Colonic mucosa (tissue), 4 donors: Measurements from ENCODE around the gene CDKN2A. TPM values are rescaled to one million over a fixed set of nuclear protein-coding genes. Genes with fewer than 3 reads are reported as not detected.

Experiments
- DNase-seq: peaks from one replicate; pipeline ENCODE4 v3.0.0-alpha.2; 2020
- H3K27ac ChIP-seq: fragments of 200-600 bp; one replicate; pipeline ENCODE4 v1.8.0; 2021
- H3K27me3 ChIP-seq: fragments of 200-600 bp; one replicate; pipeline ENCODE4 v1.8.0; 2021
- H3K36me3 ChIP-seq: fragments of 200-600 bp; one replicate; pipeline ENCODE4 v1.8.0; 2021
- H3K4me1 ChIP-seq: fragments of 200-600 bp; one replicate; pipeline ENCODE4 v1.8.0; 2021; ENCODE audit warnings: mild to moderate bottlenecking
- H3K4me3 ChIP-seq: fragments of 200-600 bp; one replicate; pipeline ENCODE4 v1.8.0; 2021
- H3K9ac ChIP-seq, 2 donors: one replicate each; pipeline ENCODE4 v1.7.0; 2013; ENCODE audit warnings: control low read depth in 2 of 2, low read depth in 2 of 2, low read length in 2 of 2
- H3K9me3 ChIP-seq: fragments of 200-600 bp; one replicate; pipeline ENCODE4 v1.8.0; 2021
- intact Hi-C: fragments of 100-400 bp; cut with DNase I; formaldehyde crosslinking; loops from one replicate; pipeline ENCODE4 v1.14.1; 2022
- total RNA-seq, 2 donors: library from RNA; stranded (reverse); fragmentation: NEBNext Ultra II Directional in 1 of 2; extraction: Animal tissue kit (Norgen Biotek cat#: 25700) in 1 of 2; gene quantifications; one replicate each; pipeline ENCODE4 v1.2.1, GENCODE V29; 2021
- TF ChIP-seq, protein P1 (sequence below): fragments of 200-600 bp; IDR thresholded peaks from one replicate; pipeline ENCODE4 v1.8.0; 2022; ENCODE audit warnings: antibody characterized with exemption, mild to moderate bottlenecking
- donor health status: healthy.
- donor health status: DM: no; HTN: no; CAD: no.
- donor health status: DM: no; HTN: no; CAD: no.

The CDKN2A gene
- total RNA-seq, 2 donors from 2014 or later = 1.3 to 2.9 TPM

DNA sequence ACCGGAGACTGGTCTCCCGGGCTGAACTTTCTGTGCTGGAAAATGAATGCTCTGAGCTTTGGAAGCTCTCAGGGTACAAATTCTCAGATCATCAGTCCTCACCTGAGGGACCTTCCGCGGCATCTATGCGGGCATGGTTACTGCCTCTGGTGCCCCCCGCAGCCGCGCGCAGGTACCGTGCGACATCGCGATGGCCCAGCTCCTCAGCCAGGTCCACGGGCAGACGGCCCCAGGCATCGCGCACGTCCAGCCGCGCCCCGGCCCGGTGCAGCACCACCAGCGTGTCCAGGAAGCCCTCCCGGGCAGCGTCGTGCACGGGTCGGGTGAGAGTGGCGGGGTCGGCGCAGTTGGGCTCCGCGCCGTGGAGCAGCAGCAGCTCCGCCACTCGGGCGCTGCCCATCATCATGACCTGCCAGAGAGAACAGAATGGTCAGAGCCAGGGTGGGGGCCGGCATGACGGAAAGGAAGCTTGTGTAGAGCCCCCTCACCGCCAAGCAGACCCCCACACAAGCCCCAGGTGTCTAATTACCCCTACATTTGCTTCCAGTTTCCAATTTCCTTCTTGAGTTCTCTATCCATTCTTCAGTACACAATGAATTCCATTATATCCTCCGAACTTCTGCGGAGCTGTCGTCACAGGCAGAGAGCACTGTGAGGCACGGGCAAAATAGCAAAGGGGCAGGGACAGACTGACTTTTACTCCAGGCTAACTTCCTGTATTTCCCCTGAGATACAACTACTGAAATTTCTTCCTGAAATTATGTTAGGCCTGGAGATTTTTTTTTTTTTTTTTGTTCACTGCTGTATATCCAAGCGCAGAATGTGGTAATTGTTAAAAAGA lies 23.2 kb downstream of the CDKN2A start:
- H3K4me3 ChIP-seq = no peak overlapping the region
- H3K36me3 ChIP-seq = no peaks in the 10 kb centered on the region
- no peak overlapping the region for H3K27ac ChIP-seq
- no peak for DNase-seq
- no peaks in the 10 kb centered on the region for H3K9me3 ChIP-seq
- TF ChIP-seq, protein P1, sequence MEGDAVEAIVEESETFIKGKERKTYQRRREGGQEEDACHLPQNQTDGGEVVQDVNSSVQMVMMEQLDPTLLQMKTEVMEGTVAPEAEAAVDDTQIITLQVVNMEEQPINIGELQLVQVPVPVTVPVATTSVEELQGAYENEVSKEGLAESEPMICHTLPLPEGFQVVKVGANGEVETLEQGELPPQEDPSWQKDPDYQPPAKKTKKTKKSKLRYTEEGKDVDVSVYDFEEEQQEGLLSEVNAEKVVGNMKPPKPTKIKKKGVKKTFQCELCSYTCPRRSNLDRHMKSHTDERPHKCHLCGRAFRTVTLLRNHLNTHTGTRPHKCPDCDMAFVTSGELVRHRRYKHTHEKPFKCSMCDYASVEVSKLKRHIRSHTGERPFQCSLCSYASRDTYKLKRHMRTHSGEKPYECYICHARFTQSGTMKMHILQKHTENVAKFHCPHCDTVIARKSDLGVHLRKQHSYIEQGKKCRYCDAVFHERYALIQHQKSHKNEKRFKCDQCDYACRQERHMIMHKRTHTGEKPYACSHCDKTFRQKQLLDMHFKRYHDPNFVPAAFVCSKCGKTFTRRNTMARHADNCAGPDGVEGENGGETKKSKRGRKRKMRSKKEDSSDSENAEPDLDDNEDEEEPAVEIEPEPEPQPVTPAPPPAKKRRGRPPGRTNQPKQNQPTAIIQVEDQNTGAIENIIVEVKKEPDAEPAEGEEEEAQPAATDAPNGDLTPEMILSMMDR = no peak
- no peak overlapping the region for H3K9ac ChIP-seq
- peaks cover 5% of the 10 kb centered on the region for H3K4me1 ChIP-seq
- H3K27me3 ChIP-seq = peaks cover 100% of the 10 kb centered on the region
- intact Hi-C loops = no loop called here

GRCh38 chr9:21969951-21970799 lies 24.0 kb downstream of the CDKN2A start:
- TF ChIP-seq, protein P1 = no peak
- Histone ChIP-seq H3K27ac (no peak overlapping the region), H3K4me3 (no peak overlapping the region), H3K27me3 (peaks cover 100% of the 10 kb centered on the region), H3K36me3 (no peaks in the 10 kb centered on the region), H3K4me1 (peaks cover 5% of the 10 kb centered on the region), H3K9me3 (no peaks in the 10 kb centered on the region), H3K9ac (no peak overlapping the region)
- no peak for DNase-seq
- intact Hi-C loops = loop anchor here (5.0 kb wide), 1 partner anchor 37 kb away; the partner anchor contains the start of gene CDKN2B

- DNase-seq = no peak
- Histone ChIP-seq H3K4me3 (no peak overlapping the region), H3K9me3 (no peaks in the 10 kb centered on the region), H3K27me3 (peaks cover 100% of the 10 kb centered on the region), H3K36me3 (no peaks in the 10 kb centered on the region), H3K27ac (no peak overlapping the region), H3K4me1 (peaks cover 1% of the 10 kb centered on the region), H3K9ac (no peak overlapping the region)
- TF ChIP-seq, protein P1 = no peak
- intact Hi-C loops = loop anchor here (5.0 kb wide), 1 partner anchor 38 kb away; the partner anchor contains the start of gene CDKN2B
Observed at GRCh38 chr9:21969011-21969940, 24.9 kb downstream of the CDKN2A start.

GRCh38 chr9:21968331-21969010 lies 25.7 kb downstream of the CDKN2A start:
- Histone ChIP-seq H3K27me3 (peaks cover 100% of the 10 kb centered on the region), H3K9me3 (no peaks in the 10 kb centered on the region), H3K4me1 (no peaks in the 10 kb centered on the region), H3K27ac (no peak overlapping the region), H3K4me3 (no peak overlapping the region), H3K36me3 (no peaks in the 10 kb centered on the region), H3K9ac (no peak overlapping the region)
- intact Hi-C loops = loop anchor here (5.0 kb wide), 1 partner anchor 39 kb away; the partner anchor contains the start of gene CDKN2B
- TF ChIP-seq, protein P1 = no peak
- no peak for DNase-seq
